Measurements from ENCODE around the gene PTPRCAP.
A peak's percentile ranks its signal among the peaks of the same experiment; 100 is the strongest.

PTPRCAP gene

GRCh38 chr11:67423466-67423865, 14.0 kb downstream of the PTPRCAP start:
- no peak for DNase-seq

- no peak for DNase-seq
These were observed 14.6 kb downstream of the PTPRCAP start for GRCh38 chr11:67422891-67423290.

GRCh38 chr11:67421430-67422031, 16.0 kb downstream of the PTPRCAP start:
- DNase-seq: no peak

- peak; percentile 35 for DNase-seq
These were observed 16.6 kb downstream of the PTPRCAP start for GRCh38 chr11:67420646-67421429.

- DNase-seq: no peak
These were observed 17.3 kb downstream of the PTPRCAP start for GRCh38 chr11:67420147-67420645.

GRCh38 chr11:67419325-67420049, 18.0 kb downstream of the PTPRCAP start:
- DNase-seq: no peak

- no peak for DNase-seq
These were observed 18.8 kb downstream of the PTPRCAP start for GRCh38 chr11:67418476-67419281.

- DNase-seq: no peak
These were observed 20.1 kb downstream of the PTPRCAP start for GRCh38 chr11:67417425-67417824.

GRCh38 chr11:67416416-67417335, 20.8 kb downstream of the PTPRCAP start:
- DNase-seq: no peak

- no peak for DNase-seq
These were observed 21.8 kb downstream of the PTPRCAP start, which contains the start of gene CARNS1 for GRCh38 chr11:67415501-67416304. CARNS1 (plus strand) TSS chr11:67415678; CDS start chr11:67416200, 522 bp downstream.

- no peak for DNase-seq
These were observed 24.1 kb downstream of the PTPRCAP start for GRCh38 chr11:67413266-67413849.

- DNase-seq: no peak
These were observed 24.8 kb downstream of the PTPRCAP start for GRCh38 chr11:67412495-67413179.

GRCh38 chr11:67411785-67412152, 25.7 kb downstream of the PTPRCAP start:
- no peak for DNase-seq

GRCh38 chr11:67410984-67411784, 26.3 kb downstream of the PTPRCAP start:
- no peak for DNase-seq

GRCh38 chr11:67410369-67410831, 27.1 kb downstream of the PTPRCAP start:
- no peak for DNase-seq

GRCh38 chr11:67409781-67410368, 27.6 kb downstream of the PTPRCAP start:
- DNase-seq: no peak

- DNase-seq: no peak
These were observed 28.2 kb downstream of the PTPRCAP start for GRCh38 chr11:67409261-67409666.

Measured in NCI-H524 treated with DMSO at 0.1 percent for 48 hours (cell line).